ENCODE data around the gene ZBTB2. TPM values are rescaled to one million over a fixed set of nuclear protein-coding genes. Genes with fewer than 3 reads are reported as not detected.
"Not testable (repeated sequence)": the region's sequence is repeated elsewhere in the genome, so short reads cannot be mapped to it uniquely, and the experiment has no call there.

ZBTB2 gene
- total RNA-seq, 2 donors from 2014 or later: 9.9 to 10.8 TPM

GRCh38 chr6:151379933-151380847 lies 11.2 kb downstream of the ZBTB2 start:
- DNase-seq (no peak), ATAC-seq (peak; percentile 44)
- intact Hi-C loops (cut with DNase I, micrococcal nuclease): no loop called here

GRCh38 chr6:151377095-151377494 lies 14.3 kb downstream of the ZBTB2 start:
- ATAC-seq: no peak
- DNase-seq: no peak
- intact Hi-C loops (cut with DNase I, micrococcal nuclease): no loop called here

DNA sequence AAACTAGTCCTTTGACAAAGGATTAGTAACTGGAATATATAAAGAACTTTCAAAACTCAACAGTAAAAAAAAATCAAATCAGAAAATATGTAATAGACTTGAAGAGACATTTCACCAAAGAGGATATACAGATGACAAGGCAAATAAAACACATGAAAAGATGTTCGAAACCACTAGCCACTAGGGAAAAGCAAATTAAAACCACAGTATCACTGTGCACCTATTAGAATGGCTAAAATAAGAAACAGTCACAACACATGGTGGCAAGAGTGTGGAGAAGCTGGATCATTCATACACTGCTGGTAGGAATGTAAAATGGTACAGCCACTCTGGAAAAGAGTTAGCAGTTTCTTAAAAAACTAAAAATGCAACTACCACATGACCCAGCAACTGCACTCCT lies 14.9 kb downstream of the ZBTB2 start:
- ATAC-seq (no peak), DNase-seq (no peak)
- intact Hi-C loops (cut with DNase I, micrococcal nuclease): no loop called here

DNA sequence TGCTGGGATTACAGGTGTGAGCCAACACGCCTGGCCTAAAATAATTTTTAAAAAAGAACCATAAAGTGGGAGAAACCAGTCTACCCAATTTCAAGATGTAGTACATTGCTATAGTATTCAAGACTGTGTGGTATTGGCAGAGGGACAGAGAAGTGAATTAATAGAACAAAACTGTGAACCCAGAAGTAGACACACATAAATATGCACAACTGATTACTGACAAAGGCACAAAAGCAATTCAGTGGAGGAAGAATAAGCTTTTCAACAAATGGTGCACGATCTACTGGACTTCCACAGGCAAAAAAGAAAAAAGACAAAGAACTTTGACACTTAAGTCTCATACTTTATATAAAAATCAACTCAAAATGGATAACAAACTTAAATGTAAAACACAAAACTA lies 15.5 kb downstream of the ZBTB2 start:
- intact Hi-C loops (cut with DNase I, micrococcal nuclease): no loop called here
- no peak for DNase-seq
- no peak for ATAC-seq

GRCh38 chr6:151374036-151374683 lies 17.2 kb downstream of the ZBTB2 start:
- ATAC-seq (peak; percentile 27), DNase-seq (no peak)
- intact Hi-C loops (cut with DNase I, micrococcal nuclease): no loop called here

DNA sequence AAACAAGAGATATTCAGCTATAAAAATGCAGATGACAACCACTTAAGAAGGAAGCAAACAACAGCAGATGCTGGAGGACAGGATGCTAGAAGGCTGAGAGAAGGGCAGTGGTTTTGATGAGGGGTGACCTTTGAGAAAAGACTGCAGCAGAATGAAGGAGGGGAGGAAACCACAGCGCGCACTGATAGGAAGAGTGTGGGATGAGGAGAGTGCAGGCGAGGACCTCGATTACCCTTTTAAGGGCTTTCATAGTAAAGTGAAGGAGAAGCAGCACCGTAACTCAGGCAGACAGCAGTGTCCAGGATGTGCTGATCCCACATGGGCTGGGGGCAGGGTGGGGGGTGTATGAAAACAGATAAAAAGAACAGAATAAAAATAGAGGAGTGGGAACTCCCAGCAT lies 19.2 kb downstream of the ZBTB2 start:
- intact Hi-C loops (cut with DNase I, micrococcal nuclease): no loop called here
- DNase-seq (no peak), ATAC-seq (no peak)

DNA sequence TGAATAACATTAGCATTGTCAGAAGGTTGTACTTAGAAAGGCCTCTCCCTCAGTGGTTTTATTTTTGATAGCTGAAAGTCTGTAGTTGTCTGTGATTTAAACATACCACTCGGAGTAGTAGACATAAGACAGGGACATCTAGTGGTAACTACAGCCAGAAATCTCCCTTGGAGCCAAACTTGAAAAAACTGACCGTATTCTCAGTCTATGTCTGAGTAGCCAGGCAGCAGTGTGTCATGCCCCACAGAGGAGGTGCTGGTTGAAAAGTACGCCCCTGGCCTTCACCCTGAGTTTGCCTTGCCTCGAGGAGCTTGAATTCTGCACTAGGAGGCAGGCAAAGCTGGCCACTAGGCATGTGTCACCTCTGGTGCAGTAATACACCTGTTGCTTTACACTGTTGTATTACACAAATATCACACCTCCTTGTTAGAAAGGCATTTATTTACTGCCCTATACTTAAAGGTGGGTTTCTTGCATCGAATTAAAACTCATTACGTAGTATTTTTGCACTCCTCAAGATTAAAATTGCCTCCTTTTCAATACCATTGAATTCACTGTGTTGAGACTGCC lies 20.8 kb downstream of the ZBTB2 start:
- ATAC-seq (no peak), DNase-seq (no peak)
- intact Hi-C loops (cut with DNase I, micrococcal nuclease): no loop called here

- intact Hi-C loops (cut with DNase I, micrococcal nuclease): no loop called here
- no peak for ATAC-seq
- no peak for DNase-seq
Measured at GRCh38 chr6:151365233-151365632, 26.1 kb downstream of the ZBTB2 start.

- intact Hi-C loops (cut with DNase I, micrococcal nuclease): no loop called here
- DNase-seq (no peak), ATAC-seq (no peak)
Measured at GRCh38 chr6:151359486-151359885, 31.9 kb downstream of the ZBTB2 start.

GRCh38 chr6:151358475-151358874 lies 32.9 kb downstream of the ZBTB2 start:
- intact Hi-C loops (cut with DNase I, micrococcal nuclease): no loop called here
- no peak for ATAC-seq

DNA sequence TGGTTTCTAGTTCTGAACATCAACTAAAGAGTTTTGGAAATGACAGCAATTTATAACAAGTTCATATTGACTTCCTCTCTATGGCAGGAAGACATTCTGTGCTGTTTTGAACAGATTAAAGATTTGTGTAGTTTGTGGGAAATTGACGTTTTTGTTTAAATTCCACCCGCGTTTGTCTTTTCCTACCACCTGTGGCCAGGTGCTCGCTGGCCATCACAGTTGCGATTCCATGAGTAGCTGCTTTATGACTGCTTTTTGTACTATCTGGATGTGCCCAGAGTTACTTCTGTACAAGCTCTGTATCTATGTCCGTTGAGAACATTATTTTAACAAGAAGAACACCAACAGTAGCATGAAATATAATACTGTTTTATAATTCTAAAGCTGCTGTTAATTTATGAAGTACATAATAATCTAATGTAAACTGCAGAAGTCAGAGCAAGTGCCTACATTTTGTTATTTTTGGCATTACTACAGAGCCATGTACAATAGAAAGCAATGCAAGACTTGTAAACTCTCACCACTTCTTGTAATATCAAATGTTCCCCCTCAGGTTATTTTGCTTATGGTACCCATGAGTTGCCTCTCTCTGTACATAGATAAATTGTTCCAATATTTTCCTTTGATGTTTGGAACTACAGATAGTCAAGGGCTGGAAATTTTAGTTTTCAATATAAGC lies 33.5 kb downstream of the ZBTB2 start:
- DNase-seq (no peak), ATAC-seq (no peak)
- intact Hi-C loops (cut with DNase I, micrococcal nuclease): no loop called here

More at GRCh38 chr6:151358475-151358874, 32.9 kb downstream of the ZBTB2 start:
- DNase-seq: no peak

DNA sequence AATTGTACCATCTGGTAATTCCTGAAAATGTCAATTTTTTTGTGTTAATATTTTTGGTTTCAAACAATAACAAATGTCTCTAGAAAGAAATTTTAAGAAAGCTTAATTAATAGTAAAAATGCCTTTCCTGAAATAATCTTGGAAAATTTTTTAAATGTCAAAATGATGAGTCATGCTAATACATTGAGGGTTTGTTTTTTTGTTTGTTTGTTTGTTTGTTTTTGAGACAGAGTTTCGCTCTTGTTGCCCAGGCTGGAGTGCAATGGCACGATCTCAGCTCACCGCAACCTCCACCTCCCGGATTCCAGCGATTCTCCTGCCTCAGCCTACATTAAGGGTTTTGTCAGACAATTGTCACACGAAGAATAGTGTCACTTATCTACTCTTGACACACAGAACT lies 34.4 kb downstream of the ZBTB2 start:
- intact Hi-C loops (cut with DNase I, micrococcal nuclease); ATAC-seq; DNase-seq: not testable (repeated sequence)

GRCh38 chr6:151353795-151354194 lies 37.6 kb downstream of the ZBTB2 start:
- ATAC-seq (no peak), DNase-seq (no peak)
- intact Hi-C loops (cut with DNase I, micrococcal nuclease): no loop called here

GRCh38 chr6:151352410-151353396 lies 38.7 kb downstream of the ZBTB2 start:
- intact Hi-C loops (cut with DNase I, micrococcal nuclease): no loop called here
- ATAC-seq (no peak), DNase-seq (no peak)

DNA sequence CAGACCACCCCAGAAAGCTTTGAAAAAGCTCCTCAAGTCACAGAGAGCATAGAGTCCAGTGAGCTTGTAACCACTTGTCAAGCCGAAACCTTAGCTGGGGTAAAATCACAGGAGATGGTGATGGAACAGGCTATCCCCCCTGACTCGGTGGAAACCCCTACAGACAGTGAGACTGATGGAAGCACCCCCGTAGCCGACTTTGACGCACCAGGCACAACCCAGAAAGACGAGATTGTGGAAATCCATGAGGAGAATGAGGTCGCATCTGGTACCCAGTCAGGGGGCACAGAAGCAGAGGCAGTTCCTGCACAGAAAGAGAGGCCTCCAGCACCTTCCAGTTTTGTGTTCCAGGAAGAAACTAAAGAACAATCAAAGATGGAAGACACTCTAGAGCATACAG lies 39.6 kb downstream of the ZBTB2 start:
- intact Hi-C loops (cut with DNase I, micrococcal nuclease): no loop called here
- ATAC-seq (no peak), DNase-seq (no peak)

- intact Hi-C loops (cut with DNase I, micrococcal nuclease): no loop called here
- ATAC-seq (no peak), DNase-seq (no peak)
Measured at GRCh38 chr6:151351146-151351700, 40.1 kb downstream of the ZBTB2 start.

DNA sequence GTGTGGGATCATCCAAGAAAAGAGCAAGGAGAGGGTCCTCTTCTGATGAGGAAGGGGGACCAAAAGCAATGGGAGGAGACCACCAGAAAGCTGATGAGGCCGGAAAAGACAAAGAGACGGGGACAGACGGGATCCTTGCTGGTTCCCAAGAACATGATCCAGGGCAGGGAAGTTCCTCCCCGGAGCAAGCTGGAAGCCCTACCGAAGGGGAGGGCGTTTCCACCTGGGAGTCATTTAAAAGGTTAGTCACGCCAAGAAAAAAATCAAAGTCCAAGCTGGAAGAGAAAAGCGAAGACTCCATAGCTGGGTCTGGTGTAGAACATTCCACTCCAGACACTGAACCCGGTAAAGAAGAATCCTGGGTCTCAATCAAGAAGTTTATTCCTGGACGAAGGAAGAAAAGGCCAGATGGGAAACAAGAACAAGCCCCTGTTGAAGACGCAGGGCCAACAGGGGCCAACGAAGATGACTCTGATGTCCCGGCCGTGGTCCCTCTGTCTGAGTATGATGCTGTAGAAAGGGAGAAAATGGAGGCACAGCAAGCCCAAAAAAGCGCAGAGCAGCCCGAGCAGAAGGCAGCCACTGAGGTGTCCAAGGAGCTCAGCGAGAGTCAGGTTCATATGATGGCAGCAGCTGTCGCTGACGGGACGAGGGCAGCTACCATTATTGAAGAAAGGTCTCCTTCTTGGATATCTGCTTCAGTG lies 40.8 kb downstream of the ZBTB2 start:
- ATAC-seq: peak; percentile 95
- intact Hi-C loops (cut with DNase I, micrococcal nuclease): no loop called here
- DNase-seq: no peak
